ENCODE measurements around the gene KCNK7.

- TF ChIP-seq EZH2 (IDR thresholded peaks at IDR 0.05; ENCODE audit: insufficient read depth, poor library complexity, severe bottlenecking) (no peak), EZH2phosphoT487 (IDR thresholded peaks at IDR 0.05; ENCODE audit: insufficient read depth, low read depth) (no peak)
These were observed 13.6 kb upstream of the KCNK7 start for GRCh38 chr11:65609229-65609628.

All from GM23248 (cell line).